ENCODE results near the gene NPLOC4.
A peak's percentile ranks its signal among the peaks of the same experiment; 100 is the strongest.
"Not testable (repeated sequence)": the region's sequence is repeated elsewhere in the genome, so short reads cannot be mapped to it uniquely, and the experiment has no call there.

The NPLOC4 gene

DNA sequence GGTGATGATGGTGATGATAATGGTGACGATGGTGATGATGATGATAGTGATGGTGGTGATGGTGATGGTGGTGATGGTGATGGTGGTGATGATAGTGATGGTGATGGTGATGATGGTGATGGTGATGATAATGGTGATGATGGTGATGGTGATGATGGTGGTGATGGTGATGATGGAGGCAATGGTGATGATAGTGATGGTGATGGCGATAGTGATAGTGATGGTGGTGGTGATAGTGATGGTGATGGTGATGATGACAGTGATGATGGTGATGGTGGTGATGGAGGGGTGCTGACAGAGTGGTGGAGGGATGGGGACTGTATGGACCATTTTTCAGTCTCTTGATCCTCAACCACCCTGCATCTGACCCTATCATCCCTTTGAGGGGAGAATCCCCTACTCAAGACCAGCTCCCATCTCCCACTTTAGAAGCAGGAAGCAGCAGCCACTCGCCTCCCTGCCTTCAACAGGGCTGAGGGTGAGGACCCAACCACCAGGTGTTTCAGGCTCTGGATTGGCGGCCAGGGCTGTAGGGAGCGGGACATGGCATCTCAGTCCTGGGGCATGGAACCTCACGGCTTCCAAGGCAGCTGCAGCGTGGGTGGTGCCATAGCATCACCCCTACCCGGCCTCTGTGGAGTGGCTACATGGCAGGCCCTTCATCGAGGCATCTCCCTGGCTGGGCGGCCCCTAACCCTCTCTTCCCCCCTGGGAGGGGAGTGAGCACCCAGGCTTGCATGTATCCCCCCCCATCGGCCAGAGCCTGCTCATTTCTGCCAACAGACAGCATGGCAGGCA lies 104.2 kb downstream of the NPLOC4 start:
- DNase-seq: no peak

DNA sequence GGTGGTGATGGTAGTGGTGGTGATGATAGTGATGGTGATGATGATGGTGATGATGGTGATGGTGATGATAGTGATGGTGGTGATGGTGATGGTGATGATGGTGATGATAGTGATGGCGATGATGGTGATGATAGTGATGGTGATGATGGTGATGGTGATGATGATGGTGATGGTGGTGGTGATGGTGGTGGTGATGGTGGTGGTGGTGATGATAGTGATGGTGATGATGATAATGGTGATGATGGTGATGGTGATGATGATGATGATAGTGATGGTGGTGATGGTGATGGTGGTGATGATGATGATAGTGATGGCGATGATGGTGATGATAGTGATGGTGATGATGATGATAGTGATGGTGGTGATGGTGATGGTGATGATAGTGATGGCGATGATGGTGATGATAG lies 104.9 kb downstream of the NPLOC4 start:
- not testable (repeated sequence) for DNase-seq

DNA sequence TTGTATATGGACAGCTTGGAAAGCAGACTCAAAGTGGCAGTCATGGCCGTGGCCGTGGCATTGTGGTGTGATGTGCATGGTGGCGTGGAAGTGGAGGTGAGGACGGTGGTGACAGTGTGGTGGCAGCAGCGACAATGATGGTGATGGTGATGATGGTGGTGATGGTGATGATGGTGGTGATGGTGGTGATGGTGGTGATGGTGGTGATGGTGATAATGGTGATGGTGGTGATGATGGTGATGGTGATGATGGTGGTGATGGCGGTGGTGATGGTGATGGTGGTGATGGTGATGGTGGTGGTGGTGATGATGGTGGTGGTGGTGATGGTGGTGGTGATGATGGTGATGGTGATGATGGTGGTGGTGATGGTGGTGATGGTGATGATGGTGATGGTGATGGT lies 105.9 kb downstream of the NPLOC4 start:
- DNase-seq: not testable (repeated sequence)

GRCh38 chr17:81529437-81529803 lies 107.5 kb downstream of the NPLOC4 start:
- peak in 1 of 5 donors; percentile 5 for DNase-seq

DNA sequence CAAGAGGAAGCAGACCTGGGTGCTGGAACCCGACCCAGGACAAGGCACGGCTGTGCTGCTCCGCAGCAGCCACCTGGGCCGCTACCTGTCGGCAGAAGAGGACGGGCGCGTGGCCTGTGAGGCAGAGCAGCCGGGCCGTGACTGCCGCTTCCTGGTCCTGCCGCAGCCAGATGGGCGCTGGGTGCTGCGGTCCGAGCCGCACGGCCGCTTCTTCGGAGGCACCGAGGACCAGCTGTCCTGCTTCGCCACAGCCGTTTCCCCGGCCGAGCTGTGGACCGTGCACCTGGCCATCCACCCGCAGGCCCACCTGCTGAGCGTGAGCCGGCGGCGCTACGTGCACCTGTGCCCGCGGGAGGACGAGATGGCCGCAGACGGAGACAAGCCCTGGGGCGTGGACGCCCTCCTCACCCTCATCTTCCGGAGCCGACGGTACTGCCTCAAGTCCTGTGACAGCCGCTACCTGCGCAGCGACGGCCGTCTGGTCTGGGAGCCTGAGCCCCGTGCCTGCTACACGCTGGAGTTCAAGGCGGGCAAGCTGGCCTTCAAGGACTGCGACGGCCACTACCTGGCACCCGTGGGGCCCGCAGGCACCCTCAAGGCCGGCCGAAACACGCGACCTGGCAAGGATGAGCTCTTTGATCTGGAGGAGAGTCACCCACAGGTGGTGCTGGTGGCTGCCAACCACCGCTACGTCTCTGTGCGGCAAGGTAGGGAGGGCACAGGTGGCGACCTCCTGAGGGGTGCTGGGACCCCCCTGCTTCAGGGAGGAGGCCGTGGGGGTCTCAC lies 108.1 kb downstream of the NPLOC4 start:
- peak in 1 of 5 donors; percentile 5 for DNase-seq

- no peak for DNase-seq
Observed at GRCh38 chr17:81528384-81528650, 108.6 kb downstream of the NPLOC4 start.

GRCh38 chr17:81527591-81528383 lies 109.1 kb downstream of the NPLOC4 start, which contains the start of gene FSCN2:
FSCN2 (plus strand) TSS chr17:81528377; CDS start chr17:81528532, 155 bp downstream.
- no peak for DNase-seq

- peak in 1 of 5 donors; percentile 4 for DNase-seq
Observed at GRCh38 chr17:81526662-81527571, 110.0 kb downstream of the NPLOC4 start.

DNA sequence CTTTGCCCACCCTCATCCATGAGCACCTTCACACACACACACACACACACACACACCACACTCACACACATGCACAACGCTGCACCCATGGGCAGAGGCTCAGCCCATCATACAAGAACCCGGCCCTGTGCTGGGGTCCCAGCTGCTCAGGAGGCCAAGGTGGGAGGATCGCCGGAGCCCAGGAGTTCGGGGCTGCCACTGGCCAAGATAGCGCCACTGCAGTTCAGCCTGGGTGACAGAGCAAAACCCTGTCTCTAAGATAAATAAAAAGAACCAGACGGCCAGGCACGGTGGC lies 112.1 kb downstream of the NPLOC4 start:
- DNase-seq: no peak

- DNase-seq: no peak
Observed at GRCh38 chr17:81524039-81524864, 112.7 kb downstream of the NPLOC4 start.

DNA sequence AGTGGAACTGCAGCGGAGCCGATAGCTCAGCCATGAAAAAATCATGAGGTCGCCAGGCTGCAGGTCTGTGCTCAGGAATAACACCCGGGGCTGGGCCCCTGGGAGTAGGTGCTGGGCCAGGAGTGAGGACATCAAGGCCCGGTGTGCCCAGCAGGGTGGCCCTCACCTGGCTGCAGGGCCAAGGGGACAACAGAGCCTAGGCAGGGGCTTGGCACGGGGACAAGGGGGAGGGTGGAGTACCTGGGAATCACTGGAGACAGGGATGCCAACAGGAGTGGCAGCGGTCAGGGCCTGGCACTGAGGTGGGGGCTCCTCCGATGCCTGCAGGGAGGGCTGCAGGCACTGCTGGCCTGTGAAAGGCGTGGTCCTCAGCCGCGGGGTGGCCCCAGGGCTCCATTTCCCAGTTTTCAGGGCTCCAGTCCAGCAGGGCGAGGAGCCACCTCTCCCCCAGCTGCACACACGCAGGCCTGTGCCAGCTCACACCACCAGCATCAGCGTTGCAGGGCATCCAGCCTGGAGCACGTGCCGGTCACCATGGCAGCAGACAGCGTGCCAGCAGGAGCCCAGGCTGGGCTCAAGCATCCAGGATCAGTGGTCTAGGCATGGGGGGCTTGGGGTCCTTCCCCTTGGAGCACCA lies 113.4 kb downstream of the NPLOC4 start:
- no peak for DNase-seq

DNA sequence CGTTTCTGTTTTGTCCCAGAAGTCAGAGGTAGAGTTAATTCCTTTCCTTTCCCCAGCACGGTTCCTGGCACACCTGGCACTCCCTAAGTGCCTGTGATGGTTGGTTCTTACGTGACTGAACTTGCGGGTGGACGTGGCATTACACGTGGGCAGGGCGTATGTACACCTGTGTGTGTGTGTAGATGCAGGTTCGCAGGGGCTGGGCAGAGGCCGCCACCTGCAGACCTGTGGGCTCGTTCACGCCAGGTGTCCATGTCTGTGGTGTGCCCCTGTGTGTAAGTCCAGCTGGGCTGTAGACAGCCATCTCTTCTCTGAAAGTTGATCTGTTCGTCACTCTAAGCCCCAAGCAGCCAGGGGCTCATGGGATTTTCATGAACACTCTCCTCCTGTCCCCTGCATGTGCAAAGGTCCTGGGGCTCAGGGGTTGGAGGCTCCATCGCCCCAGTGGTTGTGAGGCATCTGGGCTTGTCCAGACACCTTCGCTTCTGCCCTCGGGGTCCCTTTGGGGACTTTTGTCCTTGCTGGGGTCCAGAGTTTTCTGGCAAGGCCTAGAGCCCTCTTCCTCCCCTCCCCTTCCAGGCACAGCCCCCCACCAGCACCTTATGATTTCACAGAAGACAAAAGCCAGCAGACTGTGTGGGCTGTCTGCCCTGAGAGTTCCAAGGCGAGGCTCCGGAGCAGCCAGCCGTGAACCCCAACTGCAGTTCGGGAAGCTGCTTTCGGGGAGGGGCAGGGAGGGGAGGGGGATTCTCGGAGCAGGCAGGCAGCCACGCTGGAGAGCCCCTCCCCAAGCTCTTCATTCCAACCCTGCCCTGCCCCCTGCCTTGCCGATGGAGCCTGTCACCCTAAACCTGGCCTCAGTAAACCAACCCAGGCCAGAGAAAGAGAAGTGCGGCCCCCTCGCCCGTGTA lies 114.2 kb downstream of the NPLOC4 start:
- no peak for DNase-seq

GRCh38 chr17:81520021-81520901 lies 116.7 kb downstream of the NPLOC4 start:
- DNase-seq: no peak

GRCh38 chr17:81519284-81520020 lies 117.5 kb downstream of the NPLOC4 start:
- DNase-seq: peak; percentile 51 to 77 (median 67)

DNA sequence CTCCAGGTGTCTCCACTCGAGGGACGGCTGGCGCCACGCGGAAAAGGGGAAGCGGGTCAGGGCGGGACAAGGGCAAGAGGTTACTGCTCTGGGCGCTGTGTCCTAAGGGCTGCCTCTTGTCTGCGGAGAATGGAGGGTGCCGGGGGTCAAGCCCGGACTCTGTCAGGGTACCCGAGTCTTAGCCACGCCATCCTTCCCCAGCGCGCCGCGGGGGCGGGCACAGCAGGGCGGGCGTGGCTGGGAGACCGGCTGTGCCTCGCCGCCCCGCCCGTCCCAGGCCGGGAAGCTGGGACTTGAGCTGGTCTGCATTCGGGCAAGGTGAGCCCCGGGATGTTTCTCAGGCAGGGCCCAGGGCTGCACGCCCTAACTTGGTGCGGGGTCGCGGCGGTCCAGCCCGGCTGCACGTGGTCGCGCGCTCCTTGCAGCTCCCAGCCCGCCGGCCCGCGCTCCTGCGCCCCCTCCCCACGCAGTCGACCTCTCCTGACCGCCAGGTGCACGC lies 118.1 kb downstream of the NPLOC4 start:
- DNase-seq: peak in 1 of 5 donors; percentile 15

DNA sequence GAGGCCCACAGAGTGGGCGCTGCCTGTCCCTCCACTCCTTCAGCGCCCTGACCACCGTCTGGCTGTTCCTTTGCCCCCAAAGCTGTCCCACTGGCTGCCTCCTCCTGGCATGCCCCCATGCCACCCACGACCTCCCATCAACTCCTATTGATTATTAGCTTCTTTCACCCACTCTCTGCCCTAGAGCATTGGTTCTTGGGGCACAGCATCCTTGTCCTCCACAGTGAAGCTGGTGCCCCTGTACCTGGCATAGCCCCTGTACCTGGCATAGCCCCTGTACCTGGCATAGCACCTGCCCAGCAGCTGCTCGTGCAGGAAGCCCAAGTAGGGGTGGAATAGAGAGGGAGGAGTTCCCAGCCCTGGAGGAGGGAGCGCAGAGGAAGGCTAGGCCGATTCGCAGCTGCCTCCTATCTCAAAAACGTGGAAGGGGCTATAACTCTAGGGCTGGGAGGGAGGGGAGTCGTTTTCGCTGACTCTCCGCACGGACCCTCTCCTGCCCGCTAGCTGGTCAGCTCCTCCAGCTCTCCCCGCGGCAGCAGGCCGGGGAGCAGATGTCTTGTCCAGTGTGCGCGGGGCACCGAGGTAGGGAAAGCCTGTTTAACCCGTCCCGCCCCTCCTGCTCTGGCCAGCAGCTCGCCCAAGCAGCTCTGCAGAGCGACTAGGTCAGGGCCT lies 118.7 kb downstream of the NPLOC4 start:
- DNase-seq: no peak
